ENCODE results near the gene SUSD6. TPM values are rescaled to one million over a fixed set of nuclear protein-coding genes. Genes with fewer than 3 reads are reported as not detected.
A peak's percentile ranks its signal among the peaks of the same experiment; 100 is the strongest.

The SUSD6 gene
- total RNA-seq, 1 experiment from 2014 or later = 1.4 TPM

DNA sequence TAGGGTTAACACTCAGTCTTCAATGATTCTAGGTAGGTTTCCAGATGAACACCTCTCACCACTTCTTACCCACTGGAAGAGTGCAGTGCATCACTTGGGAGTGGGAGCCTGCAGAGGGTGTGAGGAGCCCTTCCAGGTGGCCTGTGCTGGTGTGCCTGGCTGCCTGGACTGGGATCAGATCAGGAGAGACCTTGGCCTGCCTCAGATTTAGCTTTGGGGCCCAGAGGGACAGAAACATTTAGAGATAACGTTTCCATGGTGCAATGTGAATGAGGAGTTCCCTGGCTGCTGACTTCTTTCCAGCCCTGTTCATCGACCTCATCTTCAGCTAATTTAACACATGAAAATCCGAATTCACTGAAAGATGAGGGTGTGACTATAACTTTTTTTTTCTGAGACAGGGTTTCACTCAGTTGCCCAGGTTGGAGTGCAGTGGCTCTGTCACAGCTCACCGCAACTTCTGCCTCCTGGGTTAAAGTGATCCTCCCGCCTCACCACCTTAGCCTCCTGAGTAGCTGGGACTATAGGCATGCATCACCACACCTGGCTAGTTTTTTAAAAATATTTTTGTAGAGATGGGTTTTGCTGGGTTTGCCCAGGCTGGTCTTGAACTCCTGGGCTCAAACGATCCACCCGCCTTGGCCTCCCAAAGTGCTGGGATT lies 53.6 kb downstream of the SUSD6 start:
- DNase-seq (ENCODE audit: low spot score) = peak; percentile 25
- in situ Hi-C loops (cut with HindIII; ENCODE audit: low sequenced_read_pairs) = no loop called here

DNA sequence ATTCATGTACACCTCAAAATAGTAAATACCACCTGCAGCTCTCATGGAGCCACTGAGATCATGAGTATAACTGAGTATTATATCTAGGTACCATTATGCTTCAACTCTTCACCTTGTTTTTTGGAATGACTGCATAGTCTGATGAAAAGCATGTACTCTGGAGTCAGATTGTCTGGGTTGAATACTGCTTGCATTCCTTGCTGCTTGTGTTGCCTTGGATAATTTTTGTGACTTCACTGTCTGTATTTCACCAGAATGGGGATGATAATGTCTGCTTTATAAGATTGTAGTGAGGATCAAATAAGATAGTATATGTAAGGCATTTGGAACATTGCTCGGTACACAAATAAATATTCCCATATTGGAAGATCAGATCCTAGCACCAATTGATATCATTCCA lies 54.2 kb downstream of the SUSD6 start:
- in situ Hi-C loops (cut with HindIII; ENCODE audit: low sequenced_read_pairs) = no loop called here
- no peak for DNase-seq (ENCODE audit: low spot score)

DNA sequence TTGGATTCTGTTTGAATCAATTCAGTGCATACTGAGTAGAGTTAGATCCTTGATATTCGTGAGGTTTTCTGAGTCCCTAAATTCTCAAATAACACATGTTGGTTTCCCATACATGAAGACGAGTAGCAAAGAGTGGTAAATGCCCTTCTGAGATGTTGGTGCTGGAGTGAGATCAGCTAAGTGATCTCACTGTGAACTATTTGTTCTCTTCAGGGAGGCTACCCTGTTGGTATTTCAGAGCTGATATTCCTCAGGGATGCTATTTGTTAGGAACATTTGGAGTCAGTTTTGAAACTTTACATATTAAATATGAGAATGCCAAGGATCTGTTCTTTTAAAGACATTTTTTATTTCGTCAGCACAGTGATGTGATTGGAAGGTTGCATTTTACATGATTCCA lies 54.7 kb downstream of the SUSD6 start:
- DNase-seq (ENCODE audit: low spot score) = no peak
- in situ Hi-C loops (cut with HindIII; ENCODE audit: low sequenced_read_pairs) = no loop called here

DNA sequence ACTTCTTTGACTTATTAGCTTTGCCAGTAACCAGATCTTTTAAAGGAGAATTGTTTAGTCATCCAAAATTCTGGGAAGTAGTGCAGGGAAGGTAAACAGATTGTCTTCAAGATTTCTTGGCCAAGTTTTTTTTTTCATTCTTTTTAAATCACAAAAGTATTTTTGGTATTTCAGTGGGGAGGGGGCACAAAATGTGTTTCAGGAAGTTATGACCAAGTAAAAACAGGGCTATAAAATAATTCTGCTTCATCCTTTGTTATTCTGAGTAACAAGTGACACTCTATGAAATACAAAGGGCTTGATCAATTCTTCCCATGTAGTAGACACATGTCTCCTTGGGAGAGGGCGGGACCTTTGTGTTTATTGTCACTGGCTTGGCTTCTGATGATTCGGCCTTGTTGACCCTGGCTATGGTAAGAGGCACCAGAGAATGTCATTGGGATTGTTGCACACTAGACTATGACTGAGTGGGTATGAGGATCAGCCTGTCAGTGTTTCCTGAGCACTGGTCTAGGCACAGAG lies 55.4 kb downstream of the SUSD6 start:
- in situ Hi-C loops (cut with HindIII; ENCODE audit: low sequenced_read_pairs) = no loop called here
- DNase-seq (ENCODE audit: low spot score) = no peak

DNA sequence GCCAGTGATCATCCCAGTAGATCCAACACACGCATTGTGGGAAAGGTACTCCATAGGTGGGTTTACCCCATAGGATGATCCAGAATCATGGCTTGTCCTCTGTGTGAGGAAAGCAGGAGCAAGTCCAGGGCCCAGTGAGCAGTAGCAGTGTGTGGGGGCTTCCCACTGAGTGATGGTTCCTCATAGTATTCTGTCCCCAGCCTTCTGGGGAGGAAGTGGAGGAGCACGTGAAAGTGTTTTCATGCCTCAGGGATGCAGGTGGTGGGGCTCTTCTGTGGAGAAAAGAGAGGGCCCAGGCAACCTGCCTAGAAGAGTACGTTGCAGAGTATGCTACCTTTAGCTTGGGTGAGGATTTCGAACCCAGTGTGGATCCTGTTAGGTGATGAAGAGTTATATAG lies 56.5 kb downstream of the SUSD6 start:
- in situ Hi-C loops (cut with HindIII; ENCODE audit: low sequenced_read_pairs) = no loop called here
- DNase-seq (ENCODE audit: low spot score) = no peak

DNA sequence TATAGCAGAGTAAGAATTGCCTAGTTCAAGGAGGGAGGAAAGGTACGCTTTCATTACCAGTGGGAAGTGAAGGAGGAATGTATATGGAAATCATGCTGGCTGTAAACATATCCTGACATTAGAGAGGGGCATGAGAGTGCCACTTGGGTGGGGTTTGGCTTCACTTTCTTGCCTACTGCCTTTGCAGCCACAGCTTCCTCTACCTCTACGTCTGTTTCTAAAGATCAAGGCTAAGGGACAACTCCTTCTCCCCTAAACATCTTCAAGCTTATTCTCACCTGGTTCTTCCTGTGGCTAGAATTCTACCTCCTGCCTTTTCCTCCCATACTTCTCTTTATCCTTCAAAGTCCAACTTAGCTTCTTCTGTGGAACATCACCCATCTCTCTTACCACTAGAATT lies 58.0 kb downstream of the SUSD6 start:
- no peak for DNase-seq (ENCODE audit: low spot score)
- in situ Hi-C loops (cut with HindIII; ENCODE audit: low sequenced_read_pairs) = no loop called here

DNA sequence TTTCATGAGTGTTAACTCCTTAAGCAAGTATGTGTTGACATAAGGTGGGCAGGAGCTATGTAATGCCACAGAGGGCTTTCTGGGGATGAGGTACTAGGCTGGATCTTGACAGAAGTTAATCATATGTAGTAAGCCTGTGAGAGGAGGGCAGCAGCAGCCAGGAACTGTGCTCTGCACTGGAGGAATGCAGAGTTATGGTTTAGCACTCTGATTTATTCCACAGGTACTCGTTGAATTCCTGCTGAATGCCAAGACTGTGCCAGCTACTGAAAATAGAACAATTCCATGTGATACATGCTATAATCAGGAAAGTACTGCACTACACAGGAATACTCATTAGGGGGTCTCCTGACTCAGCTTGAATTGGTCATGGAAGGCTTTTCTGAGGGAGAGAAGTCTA lies 58.7 kb downstream of the SUSD6 start:
- no peak for DNase-seq (ENCODE audit: low spot score)
- in situ Hi-C loops (cut with HindIII; ENCODE audit: low sequenced_read_pairs) = no loop called here

DNA sequence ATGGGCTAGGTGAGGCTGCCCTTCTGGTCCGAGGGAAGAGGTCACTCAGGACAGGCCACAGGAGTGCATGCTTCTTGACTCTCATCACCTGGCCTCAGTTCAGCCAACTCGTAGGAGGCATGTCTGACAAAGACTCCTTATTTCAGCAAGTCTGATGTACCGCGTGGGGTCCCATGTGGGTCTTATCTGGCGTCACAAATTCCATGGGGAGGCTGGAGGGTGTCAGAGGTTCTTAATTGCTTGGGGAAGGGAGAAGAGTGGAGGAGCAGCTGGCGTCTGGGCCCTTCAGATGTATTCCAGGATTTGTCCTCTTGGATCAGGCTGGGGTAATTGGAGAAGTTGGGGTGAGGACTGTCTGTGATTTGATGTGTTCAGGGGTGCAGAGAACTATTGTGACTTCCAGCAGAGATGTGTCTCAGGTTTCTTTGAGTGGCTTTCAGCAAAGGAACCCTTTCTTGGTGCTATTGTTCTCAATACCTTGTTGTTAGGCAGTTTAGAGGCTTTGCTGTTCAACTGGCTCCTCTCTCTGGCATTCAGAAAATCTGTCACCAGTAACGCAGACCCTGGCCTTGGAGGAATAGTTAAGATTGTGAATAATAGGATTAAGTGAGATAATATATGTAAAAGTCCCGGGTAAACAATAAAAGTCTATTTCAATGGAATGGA lies 60.1 kb downstream of the SUSD6 start:
- in situ Hi-C loops (cut with HindIII; ENCODE audit: low sequenced_read_pairs) = no loop called here
- no peak for DNase-seq (ENCODE audit: low spot score)

DNA sequence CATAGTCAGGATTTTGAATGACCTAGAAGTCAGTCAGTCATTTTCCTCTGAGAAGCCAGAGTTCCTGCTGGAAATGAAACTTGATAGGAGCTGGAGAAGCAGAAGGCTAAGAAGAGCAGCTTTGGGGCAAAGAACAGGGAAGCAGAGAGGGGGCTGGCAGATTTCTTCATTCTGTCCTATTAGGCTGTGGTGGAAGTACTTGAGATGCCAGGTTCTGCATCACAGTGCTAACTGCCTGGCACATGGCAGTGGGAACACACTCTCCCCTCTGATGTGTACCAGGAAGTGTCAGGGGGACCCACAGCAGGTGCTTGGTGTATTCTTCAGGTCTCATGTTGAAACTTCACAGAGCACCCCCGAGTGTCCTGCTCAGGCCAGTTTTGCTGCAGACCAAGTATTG lies 61.0 kb downstream of the SUSD6 start:
- in situ Hi-C loops (cut with HindIII; ENCODE audit: low sequenced_read_pairs) = no loop called here
- DNase-seq (ENCODE audit: low spot score) = no peak

DNA sequence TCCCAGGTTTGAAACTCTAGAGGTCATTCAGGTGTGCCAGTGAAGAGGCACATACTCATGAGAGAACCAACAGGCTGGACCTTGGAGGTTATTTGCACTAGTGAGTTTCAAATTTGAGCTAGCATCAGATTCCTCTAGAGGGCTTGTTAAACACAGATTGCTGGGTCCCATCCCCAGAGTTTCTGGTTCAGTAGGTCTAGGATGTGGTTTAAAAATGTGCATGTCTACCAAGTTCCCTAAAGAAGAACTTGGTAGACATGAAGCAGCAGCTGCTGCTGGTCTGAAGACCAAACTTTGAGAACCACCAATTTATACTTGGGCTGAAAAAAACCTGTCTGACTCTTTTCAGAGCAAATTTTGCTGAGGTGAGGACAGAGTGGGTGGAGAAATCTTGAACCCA lies 61.7 kb downstream of the SUSD6 start:
- in situ Hi-C loops (cut with HindIII; ENCODE audit: low sequenced_read_pairs) = no loop called here
- DNase-seq (ENCODE audit: low spot score) = no peak

DNA sequence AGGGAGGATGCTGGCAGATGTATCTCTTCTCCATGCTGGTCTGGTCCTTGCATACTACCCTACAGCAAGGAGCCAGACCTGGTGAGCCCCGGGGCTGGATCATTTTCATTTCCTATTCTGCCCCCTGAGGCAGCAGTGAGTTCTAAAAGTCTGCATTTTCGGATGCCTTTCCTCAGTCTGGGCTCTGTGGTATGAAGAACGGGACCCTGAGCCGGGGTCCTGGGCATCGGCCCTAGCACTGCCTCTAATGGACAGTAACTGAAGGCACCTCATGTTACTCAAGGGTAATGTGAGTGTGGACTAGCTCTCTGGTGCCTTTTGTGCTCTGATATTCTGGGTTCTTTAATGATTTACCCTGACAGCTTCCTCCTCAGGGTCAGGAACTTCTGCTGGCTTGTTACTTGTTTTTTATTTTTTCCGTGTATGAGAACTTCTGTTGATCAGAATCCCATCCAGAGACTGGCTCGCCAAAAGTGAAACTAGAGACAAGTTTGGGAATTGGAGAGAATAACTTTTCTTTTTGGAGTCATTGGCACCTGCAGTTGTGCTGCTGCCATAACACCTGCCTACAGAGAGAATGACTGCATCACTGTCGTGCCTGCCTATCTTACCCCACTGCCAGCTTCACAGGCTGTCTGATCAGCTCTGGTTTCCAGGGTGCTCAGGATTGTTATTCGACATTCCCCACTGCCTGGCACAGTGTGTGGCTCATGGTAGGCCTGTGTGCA lies 62.3 kb downstream of the SUSD6 start:
- in situ Hi-C loops (cut with HindIII; ENCODE audit: low sequenced_read_pairs) = no loop called here
- DNase-seq (ENCODE audit: low spot score) = no peak

DNA sequence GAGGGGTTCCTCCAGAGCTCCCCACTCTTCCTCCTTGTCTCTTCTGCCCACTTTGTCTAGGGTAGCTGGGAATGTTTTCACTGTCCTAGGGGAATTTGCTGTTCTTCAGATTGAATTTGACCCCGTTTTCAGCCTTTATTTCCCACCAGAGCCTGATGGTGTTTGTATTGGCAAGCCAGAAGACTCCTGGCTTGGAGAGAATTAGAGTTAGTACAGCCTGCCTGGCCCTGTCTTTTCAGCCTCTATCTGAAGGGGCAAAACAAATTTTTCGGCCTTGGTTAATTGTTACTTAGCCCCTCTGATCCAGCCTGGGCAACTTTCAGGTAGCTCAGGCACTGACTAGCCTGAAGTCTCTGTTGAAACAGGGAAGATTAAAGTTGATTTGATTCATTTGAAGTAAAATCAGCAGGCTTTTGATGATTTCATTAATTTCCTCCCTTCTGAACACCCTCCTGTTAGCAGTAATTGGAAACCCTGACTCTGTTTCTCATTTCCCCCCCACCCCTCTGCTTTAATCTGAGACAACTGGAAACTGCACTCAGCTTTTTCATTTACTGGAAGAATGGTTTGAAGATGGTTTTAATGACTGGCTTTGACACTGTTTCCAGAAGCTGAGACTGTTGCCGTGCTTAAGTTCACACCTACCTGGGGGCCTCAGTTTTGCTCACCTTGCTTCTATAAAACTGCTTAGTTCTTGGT lies 63.3 kb downstream of the SUSD6 start:
- in situ Hi-C loops (cut with HindIII; ENCODE audit: low sequenced_read_pairs) = no loop called here
- no peak for DNase-seq (ENCODE audit: low spot score)

DNA sequence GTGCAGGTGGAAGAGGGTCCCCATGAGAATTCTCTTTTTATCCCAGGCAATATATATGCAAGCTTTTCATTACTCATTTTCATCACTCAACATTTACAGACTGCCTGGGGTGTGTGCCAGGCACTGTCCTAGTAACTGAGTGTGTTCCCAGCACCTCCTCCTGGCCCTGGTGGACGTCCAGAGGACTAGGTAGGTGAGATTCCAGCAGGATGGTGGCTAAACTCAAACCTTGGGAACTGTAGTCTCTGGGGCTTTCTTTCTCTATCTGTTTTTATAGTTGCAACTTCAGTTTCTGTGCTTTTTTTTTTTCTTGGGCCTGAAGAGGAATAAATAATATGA lies 63.8 kb downstream of the SUSD6 start:
- peak; percentile 72 for DNase-seq (ENCODE audit: low spot score)
- in situ Hi-C loops (cut with HindIII; ENCODE audit: low sequenced_read_pairs) = no loop called here

DNA sequence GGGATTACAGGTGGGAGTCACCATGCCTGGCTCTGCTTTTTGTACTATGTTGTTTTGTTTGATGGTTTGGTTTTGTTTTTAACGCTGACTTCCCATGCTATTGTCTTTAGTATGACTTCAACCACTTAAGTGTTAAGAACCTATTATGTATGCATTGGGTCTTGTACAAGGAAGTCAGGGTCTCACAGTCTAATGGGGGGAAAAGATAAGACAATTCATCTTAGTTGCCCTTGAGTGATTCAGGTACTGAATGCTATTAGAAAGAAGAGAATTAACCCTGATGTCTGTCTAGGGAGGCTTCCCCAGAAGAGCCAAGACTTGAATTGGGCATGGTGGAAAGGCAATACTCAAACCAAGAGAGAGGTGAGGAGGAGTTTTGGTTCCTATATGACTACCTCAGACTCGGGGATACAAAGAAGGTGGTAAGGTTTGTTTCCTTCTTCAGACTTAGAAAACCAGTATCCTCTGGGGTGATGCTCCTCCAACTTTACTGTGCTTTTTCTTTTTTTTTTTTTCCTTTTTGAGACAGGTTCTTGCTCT lies 64.6 kb downstream of the SUSD6 start:
- DNase-seq (ENCODE audit: low spot score) = no peak
- in situ Hi-C loops (cut with HindIII; ENCODE audit: low sequenced_read_pairs) = no loop called here

DNA sequence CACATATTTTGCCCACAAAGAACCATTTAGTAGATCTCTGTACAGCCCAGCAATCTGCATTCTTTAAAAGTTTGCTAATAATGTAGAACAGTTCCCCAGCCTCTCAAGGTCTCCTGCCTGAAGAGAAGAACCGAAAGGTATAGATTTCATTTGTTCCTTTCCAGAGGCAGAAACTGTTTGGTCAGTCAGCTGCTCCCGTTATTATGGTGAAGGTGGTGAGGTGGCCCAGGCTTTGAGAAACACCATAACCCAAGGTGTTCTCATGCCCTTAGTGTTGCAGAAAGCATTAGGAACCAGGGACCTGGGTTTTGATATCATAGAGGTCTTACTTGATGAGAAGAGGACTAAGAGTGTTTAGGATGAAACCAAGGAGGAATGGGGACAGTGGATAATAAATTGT lies 65.3 kb downstream of the SUSD6 start:
- in situ Hi-C loops (cut with HindIII; ENCODE audit: low sequenced_read_pairs) = no loop called here
- no peak for DNase-seq (ENCODE audit: low spot score)

DNA sequence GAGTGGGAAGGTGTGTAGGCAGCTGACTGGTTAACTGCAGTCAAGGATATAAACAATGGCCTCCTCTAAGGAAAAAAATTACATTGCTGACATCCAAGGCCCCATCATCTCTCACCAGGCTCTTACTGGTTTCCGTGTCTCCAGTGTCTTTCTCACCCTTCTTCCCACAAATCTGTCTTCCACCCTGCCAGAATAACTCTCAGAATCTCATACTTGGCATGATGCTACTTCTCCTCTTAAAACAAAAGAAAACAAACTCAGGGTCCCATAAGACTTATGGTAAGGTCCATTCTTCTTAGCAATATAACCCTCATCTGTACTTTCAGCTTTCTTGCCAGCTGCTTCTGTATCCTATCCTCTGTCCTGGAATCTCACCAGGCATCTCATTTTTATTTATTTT lies 68.9 kb downstream of the SUSD6 start:
- in situ Hi-C loops (cut with HindIII; ENCODE audit: low sequenced_read_pairs) = no loop called here
- no peak for DNase-seq (ENCODE audit: low spot score)

DNA sequence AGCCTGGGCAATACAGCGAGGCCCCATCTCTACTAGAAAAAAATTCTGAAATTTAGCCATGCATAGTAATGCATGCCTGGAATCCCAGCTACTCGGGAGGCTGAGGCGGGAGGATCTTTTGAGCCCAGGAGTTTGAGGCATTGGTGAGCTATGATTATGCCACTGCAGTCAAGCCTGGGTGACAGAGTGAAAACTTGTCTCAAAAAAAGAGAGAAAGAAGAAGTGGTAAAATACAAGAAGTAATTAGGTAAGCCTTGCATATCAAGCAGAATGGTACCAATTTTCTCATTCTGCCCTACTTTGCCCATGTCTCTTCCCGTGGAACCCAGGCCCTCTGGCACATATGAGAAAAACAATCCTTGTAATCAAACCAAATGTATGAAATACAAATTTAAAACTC lies 70.7 kb downstream of the SUSD6 start:
- in situ Hi-C loops (cut with HindIII; ENCODE audit: low sequenced_read_pairs) = no loop called here
- no peak for DNase-seq (ENCODE audit: low spot score)

DNA sequence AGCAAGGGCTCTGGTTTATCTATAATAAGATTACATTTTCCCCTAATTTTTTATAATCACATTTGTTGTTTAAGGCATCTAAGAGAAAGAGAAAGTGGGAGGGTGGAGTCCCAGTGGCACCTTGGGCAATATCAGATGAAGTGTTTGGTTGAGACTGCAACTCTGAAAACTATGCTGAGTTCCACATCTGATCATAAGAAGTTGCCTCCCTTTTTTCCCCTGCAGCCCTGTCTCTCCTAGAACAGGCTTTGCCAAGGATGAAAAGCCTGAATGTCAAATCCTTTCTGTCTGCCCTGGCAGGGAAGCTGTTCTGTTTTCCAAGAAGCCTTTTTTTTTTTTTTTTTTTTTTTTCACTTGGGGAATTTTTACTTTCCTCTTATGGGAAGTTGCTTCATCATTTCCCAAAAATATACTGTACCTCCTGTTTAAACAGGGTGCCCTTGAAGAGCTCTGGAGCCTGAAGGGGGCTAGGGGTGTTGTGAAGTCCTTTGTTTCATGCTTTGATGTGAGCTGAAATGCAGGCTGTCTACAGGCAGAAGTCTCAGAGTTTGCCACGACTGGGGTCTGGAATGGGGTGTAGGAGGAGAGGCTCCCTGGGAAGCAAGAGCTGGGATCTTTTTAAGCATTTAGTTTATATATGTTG lies 71.3 kb downstream of the SUSD6 start:
- DNase-seq (ENCODE audit: low spot score) = peak; percentile 57
- in situ Hi-C loops (cut with HindIII; ENCODE audit: low sequenced_read_pairs) = no loop called here

DNA sequence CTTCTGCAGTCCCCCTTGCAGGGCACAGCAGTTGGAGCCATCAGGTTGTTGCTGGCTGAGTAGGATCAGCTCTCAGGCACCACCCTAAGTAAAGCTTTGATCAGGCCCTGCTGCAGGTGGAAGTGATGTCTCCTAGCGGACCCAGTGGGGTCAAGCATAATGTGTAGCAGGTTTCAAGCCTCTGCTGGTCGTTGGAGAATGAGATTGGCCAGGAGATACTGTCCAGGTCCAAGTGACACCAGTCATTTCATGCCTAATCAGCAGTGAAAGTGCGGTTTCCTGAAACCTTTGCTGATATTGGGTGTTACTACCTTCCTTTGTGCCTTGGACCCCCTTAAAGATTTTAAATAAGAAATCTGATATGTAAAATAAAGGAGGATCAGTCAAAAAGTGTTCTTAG lies 72.6 kb downstream of the SUSD6 start:
- in situ Hi-C loops (cut with HindIII; ENCODE audit: low sequenced_read_pairs) = no loop called here
- DNase-seq (ENCODE audit: low spot score) = no peak

Measured in G401 (cell line).